OCI-LY7 (cell line): ENCODE results near the gene FOXJ1. TPM values are rescaled to one million over a fixed set of nuclear protein-coding genes. Genes with fewer than 3 reads are reported as not detected.

Experiments used
- BruUV-seq: library from RNA; stranded (reverse); fragments of 400-500 nt; replicated peaks from 2 replicates; lab custom pipeline; 2021; lab: Mats Ljungman, UMichigan
- CTCF ChIA-PET: fragments of 300-600 bp; sonication (Branson Sonifier 250); formaldehyde crosslinking; loops from one replicate; lab custom pipeline; 2022; ENCODE audit warnings: antibody characterized with exemption; ENCODE audit not compliant: unreplicated experiment; lab: Charles Lee
- POLR2A ChIA-PET: fragments of 300-600 bp; sonication (Branson Sonifier 250); formaldehyde crosslinking; loops from one replicate; lab custom pipeline; 2022; ENCODE audit warnings: antibody characterized with exemption; lab: Charles Lee
- DNase-seq: peaks from one replicate; pipeline ENCODE4 v3.0.0-alpha.2; 2015; ENCODE audit warnings: low spot score
- H2AFZ ChIP-seq: fragments of 200-600 bp; sonication (generic), shearing (Covaris generic); 2 replicates; pipeline ENCODE4 v1.6.1; 2014; ENCODE audit warnings: mild to moderate bottlenecking, antibody characterized with exemption, low read length, moderate library complexity
- H3K27ac ChIP-seq: fragments of 200-600 bp; sonication (generic); 2 replicates; pipeline ENCODE4 v1.5.1; 2014; ENCODE audit warnings: mixed run types, low read depth, mild to moderate bottlenecking, moderate library complexity, low read length, inconsistent platforms; ENCODE audit not compliant: poor library complexity, severe bottlenecking
- H3K36me3 ChIP-seq: fragments of 200-600 bp; sonication (generic); 2 replicates; pipeline ENCODE4 v1.6.1; 2014; ENCODE audit warnings: mild to moderate bottlenecking, antibody characterized with exemption, low read length, moderate library complexity, mixed read lengths; ENCODE audit not compliant: insufficient read depth
- H3K4me1 ChIP-seq: fragments of 200-600 bp; sonication (generic); 2 replicates; pipeline ENCODE4 v1.5.1; 2014; ENCODE audit warnings: mild to moderate bottlenecking, low read length; ENCODE audit not compliant: insufficient read depth, poor library complexity, severe bottlenecking
- H3K4me2 ChIP-seq: fragments of 200-600 bp; sonication (generic); 2 replicates; pipeline ENCODE4 v1.6.1; 2014; ENCODE audit warnings: mild to moderate bottlenecking, low read length
- H3K4me3 ChIP-seq: fragments of 200-600 bp; sonication (generic); 2 replicates; pipeline ENCODE4 v1.5.1; 2014; ENCODE audit warnings: mild to moderate bottlenecking, low read depth, low read length; ENCODE audit not compliant: poor library complexity, severe bottlenecking
- H3K79me2 ChIP-seq: fragments of 200-600 bp; sonication (generic); 2 replicates; pipeline ENCODE4 v1.6.1; 2016; ENCODE audit warnings: low read depth, mild to moderate bottlenecking, low read length, moderate library complexity, mixed read lengths; ENCODE audit not compliant: insufficient read depth
- H3K9me2 ChIP-seq: fragments of 200-600 bp; sonication (generic); 2 replicates; pipeline ENCODE4 v1.6.1; 2016; ENCODE audit warnings: mild to moderate bottlenecking, low read length, mixed read lengths; ENCODE audit not compliant: insufficient read depth
- H3K9me3 ChIP-seq: fragments of 200-600 bp; sonication (generic); 2 replicates; pipeline ENCODE4 v1.6.1; 2014; ENCODE audit warnings: mild to moderate bottlenecking, mixed run types, low read length, mixed read lengths
- H4K20me1 ChIP-seq: fragments of 200-600 bp; sonication (generic); 2 replicates; pipeline ENCODE4 v1.6.1; 2014; ENCODE audit warnings: mild to moderate bottlenecking, antibody characterized with exemption, low read length, moderate library complexity, mixed read lengths; ENCODE audit not compliant: insufficient read depth
- CTCF ChIP-seq: fragments of 200-600 bp; sonication (generic); conservative IDR thresholded peaks from 2 replicates; pipeline ENCODE4 v1.5.1; 2014; ENCODE audit warnings: mild to moderate bottlenecking, antibody characterized with exemption, low read length, moderate library complexity, mixed read lengths
- EZH2phosphoT487 ChIP-seq: fragments of 200-600 bp; sonication (generic); IDR thresholded peaks from 2 replicates; pipeline ENCODE4 v1.6.1; 2018; ENCODE audit warnings: low read depth, borderline replicate concordance, mild to moderate bottlenecking, mixed run types, antibody characterized with exemption, low read length, moderate library complexity, mixed read lengths
- intact Hi-C: fragments of 100-400 bp; cut with micrococcal nuclease; formaldehyde crosslinking; loops from one replicate; pipeline ENCODE4 v1.10.0; 2022; ENCODE audit not compliant: unreplicated experiment
- total RNA-seq, 2 experiments: library from RNA; depleted of rRNA in 1 of 2; stranded (reverse); fragments of >200 nt in 1 of 2; shearing (Covaris generic) in 1 of 2; gene quantifications; 2 replicates each; pipeline ENCODE4 v1.2.3, GENCODE V29; 2014 to 2022

The FOXJ1 gene
- total RNA-seq, 2 experiments from 2014 or later: not detected

GRCh38 chr17:76134911-76135809, 5.9 kb downstream of the FOXJ1 start:
- Histone ChIP-seq H4K20me1 (no peaks in the 10 kb centered on the region), H3K9me2 (no peaks in the 10 kb centered on the region), H3K27ac (no peak overlapping the region), H3K4me2 (peak overlapping the region; percentile 45), H3K9me3 (no peaks in the 10 kb centered on the region), H2AFZ (peak overlapping the region; percentile 74), H3K79me2 (no peaks in the 10 kb centered on the region), H3K4me1 (peaks cover 22% of the 10 kb centered on the region), H3K36me3 (no peaks in the 10 kb centered on the region), H3K4me3 (no peak overlapping the region)
- TF ChIP-seq CTCF (no peak), EZH2phosphoT487 (no peak)
- intact Hi-C loops: no loop called here
- POLR2A ChIA-PET: no interaction called here
- BruUV-seq: no TSS peak
- CTCF ChIA-PET: no interaction called here
- DNase-seq: no peak

GRCh38 chr17:76132574-76133338, 8.3 kb downstream of the FOXJ1 start:
- Histone ChIP-seq H2AFZ (no peak overlapping the region; the same call in 1 of the 2 replicates), H3K36me3 (no peaks in the 10 kb centered on the region), H3K9me2 (no peaks in the 10 kb centered on the region), H3K9me3 (no peaks in the 10 kb centered on the region), H3K4me1 (peaks cover 22% of the 10 kb centered on the region), H3K27ac (no peak overlapping the region), H3K79me2 (no peaks in the 10 kb centered on the region), H3K4me3 (no peak overlapping the region), H3K4me2 (no peak overlapping the region), H4K20me1 (no peaks in the 10 kb centered on the region)
- intact Hi-C loops: no loop called here
- TF ChIP-seq CTCF (no peak), EZH2phosphoT487 (no peak)
- BruUV-seq: no TSS peak
- ChIA-PET POLR2A (interaction anchor here (1.1 to 1.4 kb wide), 2 partner anchors 12 to 40 kb away, joined by 4 to 8 read pairs; no protein-coding TSS in a partner anchor), CTCF (no interaction called here)
- DNase-seq: no peak
